Endothelial cell of umbilical vein (primary cell): ENCODE measurements around the gene TRERF1.

ENCODE experiments used
- EZH2 ChIP-seq: IDR thresholded peaks from 2 replicates; pipeline ENCODE4 v1.6.1; 2012; ENCODE audit warnings: borderline replicate concordance, low read depth, mild to moderate bottlenecking, moderate library complexity, low read length, inconsistent platforms; ENCODE audit not compliant: severe bottlenecking
- JUN ChIP-seq: IDR thresholded peaks from 2 replicates; pipeline ENCODE4 v1.6.1; 2011; ENCODE audit warnings: borderline replicate concordance, low read depth; ENCODE audit not compliant: insufficient read length, insufficient read depth
- POLR2A ChIP-seq: IDR thresholded peaks from 2 replicates; pipeline ENCODE4 v1.6.1; 2012; ENCODE audit warnings: low read depth, mild to moderate bottlenecking, control low read depth, low read length
- POLR2AphosphoS5 ChIP-seq: IDR thresholded peaks from 2 replicates; pipeline ENCODE4 v1.6.1; 2012; ENCODE audit warnings: low read depth, mild to moderate bottlenecking, control low read depth, low read length, moderate library complexity; ENCODE audit not compliant: insufficient read depth
- TF ChIP-seq, protein P1 (sequence below), 2 donors: IDR thresholded peaks; 1 replicate in 1 of 2; 2 replicates in 1 of 2; pipeline ENCODE4 v1.5.1; 2011; ENCODE audit warnings: low read length in 2 of 2, mild to moderate bottlenecking in 2 of 2, moderate library complexity in 2 of 2, control low read depth in 1 of 2, inconsistent platforms in 1 of 2, low read depth in 1 of 2; ENCODE audit not compliant: insufficient read depth in 1 of 2; ENCODE audit errors: extremely low read depth in 1 of 2

DNA sequence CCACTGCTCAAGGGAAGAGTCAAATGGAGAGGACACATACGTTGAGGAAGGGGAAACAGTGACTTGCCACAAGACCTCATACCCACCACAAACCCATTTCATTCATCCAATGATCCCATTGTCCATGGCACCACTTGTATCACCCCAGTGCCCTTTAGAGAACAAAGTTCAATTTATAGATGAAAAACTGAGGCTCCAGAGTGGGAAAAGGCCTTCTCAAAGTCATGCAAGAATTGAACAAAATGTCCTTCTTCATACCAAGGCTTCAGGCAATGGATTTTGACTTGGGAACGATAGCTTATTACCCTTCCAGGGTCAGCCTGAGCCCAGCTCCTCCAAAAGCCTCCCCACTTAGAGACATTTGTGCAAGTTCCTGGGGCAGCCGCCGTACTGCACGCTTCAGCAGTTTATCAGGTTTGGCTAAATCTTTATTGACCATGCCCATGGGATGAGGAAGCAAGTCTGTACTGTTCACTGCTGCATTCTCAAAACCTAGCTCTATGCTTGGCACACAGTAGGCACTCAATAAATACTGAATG, 186.8 kb downstream of the TRERF1 start:
- TF ChIP-seq POLR2A = no peak
- TF ChIP-seq, protein P1, sequence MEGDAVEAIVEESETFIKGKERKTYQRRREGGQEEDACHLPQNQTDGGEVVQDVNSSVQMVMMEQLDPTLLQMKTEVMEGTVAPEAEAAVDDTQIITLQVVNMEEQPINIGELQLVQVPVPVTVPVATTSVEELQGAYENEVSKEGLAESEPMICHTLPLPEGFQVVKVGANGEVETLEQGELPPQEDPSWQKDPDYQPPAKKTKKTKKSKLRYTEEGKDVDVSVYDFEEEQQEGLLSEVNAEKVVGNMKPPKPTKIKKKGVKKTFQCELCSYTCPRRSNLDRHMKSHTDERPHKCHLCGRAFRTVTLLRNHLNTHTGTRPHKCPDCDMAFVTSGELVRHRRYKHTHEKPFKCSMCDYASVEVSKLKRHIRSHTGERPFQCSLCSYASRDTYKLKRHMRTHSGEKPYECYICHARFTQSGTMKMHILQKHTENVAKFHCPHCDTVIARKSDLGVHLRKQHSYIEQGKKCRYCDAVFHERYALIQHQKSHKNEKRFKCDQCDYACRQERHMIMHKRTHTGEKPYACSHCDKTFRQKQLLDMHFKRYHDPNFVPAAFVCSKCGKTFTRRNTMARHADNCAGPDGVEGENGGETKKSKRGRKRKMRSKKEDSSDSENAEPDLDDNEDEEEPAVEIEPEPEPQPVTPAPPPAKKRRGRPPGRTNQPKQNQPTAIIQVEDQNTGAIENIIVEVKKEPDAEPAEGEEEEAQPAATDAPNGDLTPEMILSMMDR (IDR thresholded peaks at IDR 0.05; ENCODE audit: extremely low read depth in 1 of 2, insufficient read depth in 1 of 2, low read depth in 1 of 2, low read length in 2 of 2) = no peak
- no peak for TF ChIP-seq EZH2
- TF ChIP-seq POLR2AphosphoS5 = no peak
- no peak for TF ChIP-seq JUN
